ENCODE data around the gene ANO5. TPM values are rescaled to one million over a fixed set of nuclear protein-coding genes. Genes with fewer than 3 reads are reported as not detected.

ANO5 gene
- total and polyA plus RNA-seq, 2 of the 4 experiments (the other 2 are of a cell fraction) = not detected

- Histone ChIP-seq H3K9me1 (ENCODE audit: insufficient read depth, low read length) (no peaks in the 10 kb centered on the region), H3K27me3 (ENCODE audit: control insufficient read depth, insufficient read depth, low read length) (no peaks in the 10 kb centered on the region; the same call in 1 of the 2 replicates), H2AFZ (replicated peaks; ENCODE audit: low read length, poor library complexity) (peak overlapping the region; percentile 72), H3K4ac (ENCODE audit: low read depth, low read length) (no peak overlapping the region), H2BK15ac (ENCODE audit: low read depth, low read length) (no peak overlapping the region), H3K9me3 (ENCODE audit: control insufficient read depth, insufficient read depth, low read length) (no peaks in the 10 kb centered on the region), H4K5ac (ENCODE audit: low read depth, low read length) (no peak overlapping the region), H4K8ac (ENCODE audit: low read depth in 2 of 2, low read length in 2 of 2) (no peak overlapping the region), H3K36me3 (ENCODE audit: control insufficient read depth, insufficient read depth, low read length) (no peaks in the 10 kb centered on the region), H3K9ac (ENCODE audit: low read depth, low read length) (no peak overlapping the region), H3K4me3 (ENCODE audit: insufficient read depth, low read depth, low read length) (no peak overlapping the region), H3K23ac (ENCODE audit: low read depth, low read length) (no peak overlapping the region), H3K56ac (ENCODE audit: extremely low read depth, insufficient read depth, low read length) (no peak overlapping the region), H3K27ac (ENCODE audit: insufficient read depth, low read length) (no peak overlapping the region), H2BK20ac (ENCODE audit: low read depth, low read length) (no peak overlapping the region), H3K14ac (replicated peaks; ENCODE audit: low read depth, low read length) (no peak overlapping the region), H2AK9ac (replicated peaks; ENCODE audit: low read depth, low read length, poor library complexity) (no peak overlapping the region), H3K79me1 (ENCODE audit: low read depth in 1 of 2, low read length in 2 of 2) (no peaks in the 10 kb centered on the region), H3K18ac (ENCODE audit: low read depth, low read length) (no peak overlapping the region), H4K91ac (ENCODE audit: insufficient read depth, low read depth, low read length) (no peak overlapping the region), H3K4me2 (ENCODE audit: low read depth, low read length) (no peak overlapping the region), H2BK120ac (ENCODE audit: low read depth, low read length) (no peak overlapping the region), H2AK5ac (ENCODE audit: low read depth, low read length) (no peak overlapping the region), H3K4me1 (ENCODE audit: control insufficient read depth, insufficient read depth, low read length) (no peaks in the 10 kb centered on the region), H4K20me1 (ENCODE audit: insufficient read depth, low read length) (no peaks in the 10 kb centered on the region), H2BK5ac (ENCODE audit: low read depth, low read length, poor library complexity, severe bottlenecking) (no peak overlapping the region)
- WGBS, 2 experiments (ENCODE audit: extremely low coverage in 2 of 2, insufficient read length in 1 of 2) = no CpG with 5 or more reads among the region's 7 CpGs
- dilution Hi-C loops (cut with HindIII; ENCODE audit: low sequenced_read_pairs, unreplicated experiment) (no loop called here), intact Hi-C loops (cut with micrococcal nuclease) (no loop called here), in situ Hi-C loops (cut with MboI; ENCODE audit: low sequenced_read_pairs) (no loop called here)
- TF ChIP-seq, protein P1, sequence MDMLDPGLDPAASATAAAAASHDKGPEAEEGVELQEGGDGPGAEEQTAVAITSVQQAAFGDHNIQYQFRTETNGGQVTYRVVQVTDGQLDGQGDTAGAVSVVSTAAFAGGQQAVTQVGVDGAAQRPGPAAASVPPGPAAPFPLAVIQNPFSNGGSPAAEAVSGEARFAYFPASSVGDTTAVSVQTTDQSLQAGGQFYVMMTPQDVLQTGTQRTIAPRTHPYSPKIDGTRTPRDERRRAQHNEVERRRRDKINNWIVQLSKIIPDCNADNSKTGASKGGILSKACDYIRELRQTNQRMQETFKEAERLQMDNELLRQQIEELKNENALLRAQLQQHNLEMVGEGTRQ (IDR thresholded peaks at IDR 0.05; ENCODE audit: low read depth, low read length) = no peak
- TF ChIP-seq BHLHE40 (IDR thresholded peaks at IDR 0.05; ENCODE audit: low read depth, low read length) = no peak
- no peak for TF ChIP-seq NFE2L2 (IDR thresholded peaks at IDR 0.05; ENCODE audit: low read depth, low read length)
- no peak for TF ChIP-seq CEBPB (IDR thresholded peaks at IDR 0.05; ENCODE audit: low read depth, low read length)
- no peak for TF ChIP-seq FOS (IDR thresholded peaks at IDR 0.05; ENCODE audit: low read depth, low read length)
- TF ChIP-seq MAZ (IDR thresholded peaks at IDR 0.05; ENCODE audit: borderline replicate concordance, low read depth, low read length) = no peak
- TF ChIP-seq SMC3 (IDR thresholded peaks at IDR 0.05; ENCODE audit: low read depth, low read length) = no peak
- TF ChIP-seq CHD1 (IDR thresholded peaks at IDR 0.05; ENCODE audit: low read depth, low read length) = no peak
- no peak for TF ChIP-seq MAFK (IDR thresholded peaks at IDR 0.05; ENCODE audit: low read depth, low read length)
- no peak for TF ChIP-seq POLR2A (IDR thresholded peaks at IDR 0.05; ENCODE audit: low read depth, low read length)
- no peak for TF ChIP-seq RAD21 (IDR thresholded peaks at IDR 0.05; ENCODE audit: low read length)
- no peak for TF ChIP-seq RCOR1 (IDR thresholded peaks at IDR 0.05; ENCODE audit: insufficient replicate concordance, low read length)
- TF ChIP-seq, protein P2, sequence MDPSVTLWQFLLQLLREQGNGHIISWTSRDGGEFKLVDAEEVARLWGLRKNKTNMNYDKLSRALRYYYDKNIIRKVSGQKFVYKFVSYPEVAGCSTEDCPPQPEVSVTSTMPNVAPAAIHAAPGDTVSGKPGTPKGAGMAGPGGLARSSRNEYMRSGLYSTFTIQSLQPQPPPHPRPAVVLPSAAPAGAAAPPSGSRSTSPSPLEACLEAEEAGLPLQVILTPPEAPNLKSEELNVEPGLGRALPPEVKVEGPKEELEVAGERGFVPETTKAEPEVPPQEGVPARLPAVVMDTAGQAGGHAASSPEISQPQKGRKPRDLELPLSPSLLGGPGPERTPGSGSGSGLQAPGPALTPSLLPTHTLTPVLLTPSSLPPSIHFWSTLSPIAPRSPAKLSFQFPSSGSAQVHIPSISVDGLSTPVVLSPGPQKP (IDR thresholded peaks at IDR 0.05; ENCODE audit: borderline replicate concordance, low read depth, low read length) = no peak
- TF ChIP-seq, protein P3, sequence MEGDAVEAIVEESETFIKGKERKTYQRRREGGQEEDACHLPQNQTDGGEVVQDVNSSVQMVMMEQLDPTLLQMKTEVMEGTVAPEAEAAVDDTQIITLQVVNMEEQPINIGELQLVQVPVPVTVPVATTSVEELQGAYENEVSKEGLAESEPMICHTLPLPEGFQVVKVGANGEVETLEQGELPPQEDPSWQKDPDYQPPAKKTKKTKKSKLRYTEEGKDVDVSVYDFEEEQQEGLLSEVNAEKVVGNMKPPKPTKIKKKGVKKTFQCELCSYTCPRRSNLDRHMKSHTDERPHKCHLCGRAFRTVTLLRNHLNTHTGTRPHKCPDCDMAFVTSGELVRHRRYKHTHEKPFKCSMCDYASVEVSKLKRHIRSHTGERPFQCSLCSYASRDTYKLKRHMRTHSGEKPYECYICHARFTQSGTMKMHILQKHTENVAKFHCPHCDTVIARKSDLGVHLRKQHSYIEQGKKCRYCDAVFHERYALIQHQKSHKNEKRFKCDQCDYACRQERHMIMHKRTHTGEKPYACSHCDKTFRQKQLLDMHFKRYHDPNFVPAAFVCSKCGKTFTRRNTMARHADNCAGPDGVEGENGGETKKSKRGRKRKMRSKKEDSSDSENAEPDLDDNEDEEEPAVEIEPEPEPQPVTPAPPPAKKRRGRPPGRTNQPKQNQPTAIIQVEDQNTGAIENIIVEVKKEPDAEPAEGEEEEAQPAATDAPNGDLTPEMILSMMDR (conservative IDR thresholded peaks at IDR 0.05; ENCODE audit: low read depth, low read length) = no peak
- TF ChIP-seq RFX5 (IDR thresholded peaks at IDR 0.05; ENCODE audit: low read depth, low read length) = no peak
- no peak for TF ChIP-seq MXI1 (IDR thresholded peaks at IDR 0.05; ENCODE audit: borderline replicate concordance, low read depth, low read length)
- BruUV-seq (replicated peaks) = no TSS peak
- ChIA-PET CTCF (no interaction called here), POLR2A (ENCODE audit: unreplicated experiment) (no interaction called here)
- DNase-seq (no peak), ATAC-seq (ENCODE audit: low read depth) (no peak)
Observed at GRCh38 chr11:22192289-22192641, 620 bp upstream of the ANO5 start.

Data from IMR-90 (cell line).